Testis (tissue), 3 donors: ENCODE results near the gene ANKRD33B. TPM values are rescaled to one million over a fixed set of nuclear protein-coding genes. Genes with fewer than 3 reads are reported as not detected.

ENCODE experiments used
- DNase-seq: peaks from one replicate; pipeline ENCODE4 v3.0.0-alpha.2; 2019
- H3K27ac ChIP-seq, 2 donors: fragments of 200-600 bp; sonication (generic); one replicate each; pipeline ENCODE4 v1.5.1; 2019
- H3K27me3 ChIP-seq: fragments of 200-600 bp; sonication (generic); one replicate; pipeline ENCODE4 v1.5.1; 2019
- H3K36me3 ChIP-seq: fragments of 200-600 bp; sonication (generic); one replicate; pipeline ENCODE4 v1.5.1; 2017; ENCODE audit warnings: low read depth; ENCODE audit errors: missing control alignments
- H3K4me1 ChIP-seq: fragments of 200-600 bp; sonication (generic); one replicate; pipeline ENCODE4 v1.5.1; 2019
- H3K4me3 ChIP-seq, 2 donors: fragments of 200-600 bp; sonication (generic); one replicate each; pipeline ENCODE4 v1.5.1; 2017 to 2019
- H3K9me3 ChIP-seq: fragments of 200-600 bp; sonication (generic); one replicate; pipeline ENCODE4 v1.5.1; 2017
- CTCF ChIP-seq, 3 experiments: fragments of 450-650 bp in 2 of 3; fragments of 200-600 bp in 1 of 3; sonication (generic) in 1 of 3; IDR thresholded peaks; one replicate each; pipeline ENCODE4 v1.5.1; 2016 to 2019; ENCODE audit warnings: antibody characterized with exemption in 3 of 3, mild to moderate bottlenecking in 2 of 3, moderate library complexity in 1 of 3
- POLR2A ChIP-seq: fragments of 450-650 bp; IDR thresholded peaks from one replicate; pipeline ENCODE4 v1.6.1; 2017; ENCODE audit warnings: antibody characterized with exemption, mild to moderate bottlenecking, moderate library complexity
- WGBS, 2 donors: methylation state at CpG; one replicate each; pipeline ENCODE4 v1.1.5; 2018; 5-methylcytosine and 5-hydroxymethylcytosine counted together
- intact Hi-C: fragments of 100-400 bp; cut with DNase I; formaldehyde crosslinking; loops from one replicate; pipeline ENCODE4 v1.15.1; 2023; ENCODE audit warnings: low total_unique reads
- polyA plus RNA-seq: library from polyadenylated mRNA; stranded (reverse); fragments of 350-450 nt; fragmentation: Illumina TruSeq; extraction: RNeasy Lipid Tissue Mini Kit (QIAGEN cat#74804); gene quantifications from one replicate; pipeline ENCODE4 v1.2.3, GENCODE V29; 2014; ENCODE audit warnings: low read depth, low replicate concordance; ENCODE audit not compliant: insufficient read depth
- total RNA-seq, 2 donors: library from RNA; depleted of rRNA; stranded (reverse); fragments of >200 nt; gene quantifications; one replicate each; pipeline ENCODE4 v1.2.3, GENCODE V29; 2016

ANKRD33B gene
- total and polyA plus RNA-seq, 3 donors from 2014 or later: 3.7 to 5.8 (median 5.6) TPM

DNA sequence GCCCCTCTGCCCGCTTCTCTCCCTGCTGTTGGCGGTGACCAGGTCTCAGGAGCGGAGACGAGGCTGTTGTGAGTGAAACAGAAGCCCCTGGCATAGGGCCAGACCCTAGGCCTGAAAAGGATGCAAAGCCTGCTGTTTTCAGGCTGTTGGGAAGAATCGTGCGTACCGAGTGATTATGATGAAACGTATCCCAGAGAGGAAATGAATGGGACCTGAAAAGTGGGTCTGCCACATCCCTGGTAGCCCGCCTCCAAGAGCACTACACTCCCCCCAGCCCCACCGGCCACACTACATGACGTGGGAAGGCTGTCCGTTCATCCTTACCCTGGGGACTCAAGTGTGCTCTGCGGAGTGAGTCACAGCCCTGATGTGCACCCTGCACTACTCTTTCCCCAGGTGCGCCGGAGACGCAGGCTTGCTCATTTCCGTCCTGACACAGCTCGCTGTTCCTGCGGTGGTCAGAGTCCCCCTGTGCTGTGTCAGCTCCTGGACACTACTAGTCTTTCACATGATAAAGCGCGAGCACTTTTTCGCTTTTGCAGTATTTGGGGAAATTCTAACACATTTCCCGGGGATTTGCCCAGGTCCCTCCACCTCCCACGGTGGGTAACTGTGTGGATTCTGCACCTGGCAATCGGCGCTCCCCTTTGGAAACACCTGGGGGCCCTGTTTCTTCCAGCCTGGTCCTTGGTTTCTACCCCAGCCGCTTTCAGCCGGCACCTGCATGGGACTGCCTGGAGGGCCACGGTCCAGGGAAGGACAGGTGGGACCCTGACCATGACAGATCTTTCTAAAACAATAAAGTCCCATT lies 91.5 kb downstream of the ANKRD33B start:
- DNase-seq: no peak
- 83 to 84% methylated on average over 20 to 29 of the region's 29 CpGs for WGBS, 2 donors
- Histone ChIP-seq H3K4me3 (no peak overlapping the region), H3K9me3 (no peaks in the 10 kb centered on the region), H3K36me3 (no peaks in the 10 kb centered on the region), H3K27ac (no peak overlapping the region), H3K27me3 (no peaks in the 10 kb centered on the region), H3K4me1 (no peaks in the 10 kb centered on the region)
- intact Hi-C loops: no loop called here
- TF ChIP-seq POLR2A: no peak
- no peak for TF ChIP-seq CTCF (IDR thresholded peaks at IDR 0.05)

GRCh38 chr5:10655972-10656830 lies 92.3 kb downstream of the ANKRD33B start:
- intact Hi-C loops: no loop called here
- Histone ChIP-seq H3K36me3 (no peaks in the 10 kb centered on the region), H3K4me3 (no peak overlapping the region), H3K27me3 (no peaks in the 10 kb centered on the region), H3K4me1 (no peaks in the 10 kb centered on the region), H3K27ac (no peak overlapping the region), H3K9me3 (no peaks in the 10 kb centered on the region)
- no peak for DNase-seq
- WGBS, 2 donors: 87 to 88% methylated on average over 11 to 18 of the region's 18 CpGs
- TF ChIP-seq POLR2A (no peak), CTCF (IDR thresholded peaks at IDR 0.05) (no peak)

DNA sequence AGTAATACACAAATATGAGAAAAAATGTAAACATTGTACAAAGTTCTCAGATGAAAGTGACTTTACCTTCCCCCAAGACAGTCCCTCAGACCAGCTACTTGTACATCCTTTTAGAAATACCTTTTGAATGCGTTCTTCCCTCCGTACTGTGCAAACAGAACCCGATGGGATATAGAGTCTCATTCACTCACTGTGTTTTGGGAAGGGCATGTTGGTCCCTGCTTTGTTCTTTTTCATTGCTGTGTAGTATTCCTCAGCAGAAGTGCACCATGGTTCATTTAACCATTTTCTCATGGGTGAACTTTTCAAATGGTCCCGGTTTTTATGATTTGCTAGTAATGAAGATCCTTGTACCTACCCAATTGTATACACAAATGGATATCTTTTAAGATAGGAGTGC lies 94.4 kb downstream of the ANKRD33B start:
- intact Hi-C loops: no loop called here
- Histone ChIP-seq H3K36me3 (no peaks in the 10 kb centered on the region), H3K27ac (no peak overlapping the region), H3K4me1 (no peaks in the 10 kb centered on the region), H3K9me3 (no peaks in the 10 kb centered on the region), H3K27me3 (no peaks in the 10 kb centered on the region), H3K4me3 (no peak overlapping the region)
- TF ChIP-seq CTCF (IDR thresholded peaks at IDR 0.05): no peak
- no peak for TF ChIP-seq POLR2A
- WGBS, 2 donors: 81 to 84% methylated on average over 4 of the region's 4 CpGs
- DNase-seq: no peak

- intact Hi-C loops: no loop called here
- no peaks in the 10 kb centered on the region for H3K9me3 ChIP-seq
- no peaks in the 10 kb centered on the region for H3K27me3 ChIP-seq
- no peaks in the 10 kb centered on the region for H3K36me3 ChIP-seq
- DNase-seq: no peak
- no peak overlapping the region for H3K27ac ChIP-seq
- 91 to 95% methylated on average over 3 of the region's 3 CpGs for WGBS, 2 donors
- no peak overlapping the region for H3K4me3 ChIP-seq
- H3K4me1 ChIP-seq: peaks cover 3% of the 10 kb centered on the region
- TF ChIP-seq POLR2A (no peak), CTCF (IDR thresholded peaks at IDR 0.05) (no peak)
Observed at GRCh38 chr5:10660135-10660534, 96.3 kb downstream of the ANKRD33B start.
